Hepatocyte (in vitro differentiated cells): ENCODE data around the gene PARD3B. TPM values are rescaled to one million over a fixed set of nuclear protein-coding genes. Genes with fewer than 3 reads are reported as not detected.
A peak's percentile ranks its signal among the peaks of the same experiment; 100 is the strongest.

Experiments
- DNase-seq: peaks from one replicate; pipeline ENCODE4 v3.0.0-alpha.2; 2016; ENCODE audit warnings: low spot score
- H2AFZ ChIP-seq: fragments of 200-600 bp; sonication (generic); 2 replicates; pipeline ENCODE4 v1.6.0; 2016; ENCODE audit warnings: antibody characterized with exemption, mild to moderate bottlenecking
- H3K27ac ChIP-seq: fragments of 200-600 bp; sonication (generic); 2 replicates; pipeline ENCODE4 v1.5.1; 2016; ENCODE audit warnings: mild to moderate bottlenecking
- H3K27me3 ChIP-seq: fragments of 200-600 bp; sonication (generic); 2 replicates; pipeline ENCODE4 v1.6.1; 2016
- H3K36me3 ChIP-seq: fragments of 200-600 bp; sonication (generic); replicated peaks from 2 replicates; pipeline ENCODE4 v1.5.1; 2016; ENCODE audit warnings: low read depth; ENCODE audit not compliant: insufficient read depth
- H3K4me1 ChIP-seq: fragments of 200-600 bp; sonication (generic); 2 replicates; pipeline ENCODE4 v1.5.1; 2016; ENCODE audit warnings: mild to moderate bottlenecking, moderate library complexity; ENCODE audit not compliant: insufficient read depth
- H3K4me2 ChIP-seq: fragments of 200-600 bp; sonication (generic); 2 replicates; pipeline ENCODE4 v1.6.0; 2016
- H3K4me3 ChIP-seq: fragments of 200-600 bp; sonication (generic); 2 replicates; pipeline ENCODE4 v1.5.1; 2016; ENCODE audit warnings: mild to moderate bottlenecking
- H3K79me2 ChIP-seq: fragments of 200-600 bp; sonication (generic); 2 replicates; pipeline ENCODE4 v1.6.0; 2017; ENCODE audit warnings: mild to moderate bottlenecking
- H3K9me2 ChIP-seq: fragments of 200-600 bp; sonication (generic); replicated peaks from 2 replicates; pipeline ENCODE4 v1.6.0; 2017; ENCODE audit warnings: mild to moderate bottlenecking; ENCODE audit not compliant: insufficient read depth
- H3K9me3 ChIP-seq: fragments of 200-600 bp; sonication (generic); 2 replicates; pipeline ENCODE4 v1.5.1; 2016; ENCODE audit warnings: low read depth, mild to moderate bottlenecking
- H4K20me1 ChIP-seq: fragments of 200-600 bp; sonication (generic); 2 replicates; pipeline ENCODE4 v1.6.0; 2016; ENCODE audit warnings: mild to moderate bottlenecking; ENCODE audit not compliant: insufficient read depth, poor library complexity, severe bottlenecking
- EZH2 ChIP-seq: fragments of 200-600 bp; sonication (generic); IDR thresholded peaks from 2 replicates; pipeline ENCODE4 v1.6.1; 2016; ENCODE audit warnings: antibody characterized with exemption, mild to moderate bottlenecking, borderline replicate concordance
- EZH2phosphoT487 ChIP-seq: fragments of 200-600 bp; sonication (generic); IDR thresholded peaks from one replicate; pipeline ENCODE4 v1.6.1; 2018; ENCODE audit warnings: antibody characterized with exemption, mild to moderate bottlenecking, low read depth, moderate library complexity; ENCODE audit not compliant: unreplicated experiment, severe bottlenecking
- WGBS: methylation state at CpG from one replicate; pipeline ENCODE4 v1.1.6; 2016; ENCODE audit warnings: low lambda C conversion rate; ENCODE audit errors: missing lambda C conversion rate; 5-methylcytosine and 5-hydroxymethylcytosine counted together
- polyA plus RNA-seq: library from polyadenylated mRNA; unstranded; fragments of >200 nt; fragmentation: Nextera tagmentation; extraction: Ambion mirVana; gene quantifications from 2 replicates; pipeline ENCODE4 v1.2.1, GENCODE V29; 2016
- total RNA-seq: library from RNA; depleted of rRNA; stranded (reverse); fragments of >200 nt; gene quantifications from 2 replicates; pipeline ENCODE4 v1.2.3, GENCODE V29; 2014
- TF ChIP-seq, protein P1 (sequence below): fragments of 200-600 bp; sonication (generic); IDR thresholded peaks from 2 replicates; pipeline ENCODE4 v1.5.1; 2016; ENCODE audit warnings: antibody characterized with exemption, mild to moderate bottlenecking; ENCODE audit not compliant: poor library complexity

Gene PARD3B
- total and polyA plus RNA-seq, 2 experiments from 2014 or later = 11.5 to 21.7 TPM

DNA sequence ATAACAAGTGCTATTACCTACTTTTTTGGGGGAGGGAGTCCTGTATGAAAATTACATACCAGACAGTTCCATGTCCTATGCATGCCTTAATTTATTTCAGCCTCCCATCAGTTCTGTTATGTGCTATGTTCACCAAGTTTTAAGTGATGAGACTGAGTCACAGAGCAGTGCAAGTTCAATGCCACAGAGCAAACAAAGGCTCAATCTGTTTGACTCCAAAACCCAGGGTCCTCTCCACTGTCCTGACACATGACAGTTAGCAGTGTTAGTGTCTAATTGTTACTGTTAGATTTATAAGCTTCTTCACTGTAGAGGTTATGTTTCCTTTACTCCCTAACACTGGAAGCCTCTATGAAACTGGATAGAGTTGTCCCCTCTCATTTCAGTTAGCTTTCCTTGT lies 498.0 kb downstream of the PARD3B start:
- Histone ChIP-seq H3K27ac (no peak overlapping the region), H3K4me2 (no peak overlapping the region), H3K79me2 (no peaks in the 10 kb centered on the region), H3K27me3 (no peaks in the 10 kb centered on the region), H3K4me3 (no peak overlapping the region), H3K36me3 (no peaks in the 10 kb centered on the region), H4K20me1 (no peaks in the 10 kb centered on the region), H2AFZ (no peak overlapping the region), H3K9me3 (no peaks in the 10 kb centered on the region), H3K9me2 (no peaks in the 10 kb centered on the region), H3K4me1 (peaks cover 6% of the 10 kb centered on the region)
- no peak for DNase-seq
- TF ChIP-seq, protein P1, sequence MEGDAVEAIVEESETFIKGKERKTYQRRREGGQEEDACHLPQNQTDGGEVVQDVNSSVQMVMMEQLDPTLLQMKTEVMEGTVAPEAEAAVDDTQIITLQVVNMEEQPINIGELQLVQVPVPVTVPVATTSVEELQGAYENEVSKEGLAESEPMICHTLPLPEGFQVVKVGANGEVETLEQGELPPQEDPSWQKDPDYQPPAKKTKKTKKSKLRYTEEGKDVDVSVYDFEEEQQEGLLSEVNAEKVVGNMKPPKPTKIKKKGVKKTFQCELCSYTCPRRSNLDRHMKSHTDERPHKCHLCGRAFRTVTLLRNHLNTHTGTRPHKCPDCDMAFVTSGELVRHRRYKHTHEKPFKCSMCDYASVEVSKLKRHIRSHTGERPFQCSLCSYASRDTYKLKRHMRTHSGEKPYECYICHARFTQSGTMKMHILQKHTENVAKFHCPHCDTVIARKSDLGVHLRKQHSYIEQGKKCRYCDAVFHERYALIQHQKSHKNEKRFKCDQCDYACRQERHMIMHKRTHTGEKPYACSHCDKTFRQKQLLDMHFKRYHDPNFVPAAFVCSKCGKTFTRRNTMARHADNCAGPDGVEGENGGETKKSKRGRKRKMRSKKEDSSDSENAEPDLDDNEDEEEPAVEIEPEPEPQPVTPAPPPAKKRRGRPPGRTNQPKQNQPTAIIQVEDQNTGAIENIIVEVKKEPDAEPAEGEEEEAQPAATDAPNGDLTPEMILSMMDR = no peak
- TF ChIP-seq EZH2 = no peak
- TF ChIP-seq EZH2phosphoT487 = no peak

- Histone ChIP-seq H3K36me3 (no peaks in the 10 kb centered on the region), H3K4me3 (no peak overlapping the region), H2AFZ (no peak overlapping the region), H3K79me2 (no peaks in the 10 kb centered on the region), H3K4me2 (no peak overlapping the region), H3K9me3 (no peaks in the 10 kb centered on the region), H4K20me1 (no peaks in the 10 kb centered on the region), H3K9me2 (no peaks in the 10 kb centered on the region), H3K27me3 (no peaks in the 10 kb centered on the region), H3K27ac (no peak overlapping the region), H3K4me1 (peaks cover 6% of the 10 kb centered on the region)
- 91% methylated on average over 2 of the region's 2 CpGs for WGBS
- DNase-seq = no peak
- TF ChIP-seq, protein P1 = no peak
- TF ChIP-seq EZH2phosphoT487 (no peak), EZH2 (no peak)
These were observed 500.4 kb downstream of the PARD3B start for GRCh38 chr2:205045706-205046105.

DNA sequence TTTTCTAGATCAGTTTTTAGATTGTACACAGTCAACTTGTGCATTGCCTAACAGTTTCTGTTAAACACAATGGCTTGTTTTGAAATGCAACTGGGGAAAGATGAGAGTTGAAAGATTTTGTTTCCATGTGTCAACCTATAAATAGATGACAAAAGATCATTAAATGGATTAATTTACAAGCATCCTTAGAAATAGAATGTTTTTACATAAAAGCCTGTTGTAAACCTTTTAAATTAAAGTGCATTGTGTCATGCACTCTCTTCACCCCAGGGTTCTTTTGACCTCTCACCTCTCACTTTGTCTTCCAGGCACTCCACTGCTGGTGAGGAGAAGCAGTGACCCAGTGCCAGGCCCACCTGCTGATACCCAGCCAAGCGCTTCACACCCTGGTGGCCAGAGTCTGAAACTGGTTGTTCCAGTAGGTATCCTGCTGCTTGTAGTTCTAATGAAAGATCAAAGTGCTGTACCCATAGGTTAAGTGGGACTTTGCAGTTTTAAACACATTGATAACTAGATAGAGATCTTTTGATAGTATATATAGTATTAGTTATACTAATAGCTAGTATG lies 502.1 kb downstream of the PARD3B start:
- no peaks in the 10 kb centered on the region for H3K4me1 ChIP-seq
- no peaks in the 10 kb centered on the region for H3K79me2 ChIP-seq
- no peak overlapping the region for H3K27ac ChIP-seq
- no peaks in the 10 kb centered on the region for H3K27me3 ChIP-seq
- H3K4me2 ChIP-seq = no peak overlapping the region
- no peaks in the 10 kb centered on the region for H3K9me3 ChIP-seq
- H2AFZ ChIP-seq = no peak overlapping the region
- TF ChIP-seq EZH2phosphoT487 (no peak), EZH2 (no peak)
- TF ChIP-seq, protein P1 = no peak
- H4K20me1 ChIP-seq = no peaks in the 10 kb centered on the region
- 78% methylated on average over 1 of the region's 1 CpG for WGBS
- H3K4me3 ChIP-seq = no peak overlapping the region
- no peak for DNase-seq
- H3K36me3 ChIP-seq = no peaks in the 10 kb centered on the region
- no peaks in the 10 kb centered on the region for H3K9me2 ChIP-seq

DNA sequence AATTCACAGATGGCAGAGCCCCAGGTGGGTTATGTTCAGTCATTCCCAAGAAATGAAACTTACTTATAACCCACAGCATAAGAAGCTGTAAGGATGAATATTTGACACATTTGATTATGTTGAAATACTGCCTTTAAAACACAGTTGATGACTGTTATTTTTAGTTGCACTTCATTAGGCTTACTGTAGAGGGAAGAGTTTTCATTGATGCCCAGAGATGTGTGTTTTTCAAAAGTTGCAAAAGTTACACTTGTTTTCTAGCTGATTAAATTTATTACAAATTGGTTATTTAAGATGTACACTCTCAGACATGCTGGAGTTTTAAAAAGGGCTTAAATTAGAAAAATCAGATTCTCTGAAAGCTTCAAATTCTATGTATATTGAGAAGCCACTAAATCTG lies 506.1 kb downstream of the PARD3B start:
- TF ChIP-seq, protein P1 = peak; percentile 26
- TF ChIP-seq EZH2 = no peak
- no peaks in the 10 kb centered on the region for H3K9me2 ChIP-seq
- no peak overlapping the region for H3K4me2 ChIP-seq
- DNase-seq = no peak
- no peaks in the 10 kb centered on the region for H3K36me3 ChIP-seq
- no peak overlapping the region for H2AFZ ChIP-seq
- H3K4me1 ChIP-seq = peaks cover 6% of the 10 kb centered on the region
- no peak overlapping the region for H3K4me3 ChIP-seq
- no peaks in the 10 kb centered on the region for H3K27me3 ChIP-seq
- H3K79me2 ChIP-seq = no peaks in the 10 kb centered on the region
- no peak overlapping the region for H3K27ac ChIP-seq
- H3K9me3 ChIP-seq = no peaks in the 10 kb centered on the region
- H4K20me1 ChIP-seq = no peaks in the 10 kb centered on the region
